ENCODE measurements around the gene MKRN3.

Gene MKRN3

DNA sequence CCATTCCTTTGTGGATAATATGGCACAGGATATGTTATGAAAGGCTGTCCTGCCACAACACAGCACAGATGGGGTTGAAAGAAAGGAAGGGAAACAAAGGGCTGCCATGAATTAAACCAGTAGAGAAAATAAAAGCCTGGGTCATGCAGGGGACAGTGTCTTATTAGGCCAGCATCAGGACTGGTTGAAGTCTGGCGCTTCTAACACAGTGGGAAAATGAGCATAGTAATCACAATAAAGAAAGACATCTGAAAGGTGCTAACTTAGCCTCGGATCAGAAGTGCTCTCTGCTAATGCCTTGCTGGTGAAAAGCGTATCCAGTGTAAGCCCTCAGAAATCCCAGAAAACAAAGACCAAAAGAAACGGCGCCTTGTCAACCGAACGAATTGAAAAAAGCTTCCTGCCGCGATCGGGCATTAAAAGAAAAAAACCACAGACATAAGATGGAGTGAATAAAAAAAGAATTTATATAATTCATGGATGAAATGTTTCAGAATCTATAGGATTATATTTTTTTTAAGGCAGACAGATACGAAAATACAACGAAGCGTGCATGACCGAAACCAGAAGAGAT, 566 bp upstream of the MKRN3 start:
- Histone ChIP-seq H3K27me3 (no peaks in the 10 kb centered on the region), H3K4me1 (no peaks in the 10 kb centered on the region), H3K4me3 (no peak overlapping the region), H3K36me3 (no peaks in the 10 kb centered on the region), H3K9me3 (peaks cover 0 to 6% (median 0%) of the 10 kb centered on the region in 3 donors), H3K27ac (no peak overlapping the region)
- no peak for DNase-seq
- TF ChIP-seq, protein P1, sequence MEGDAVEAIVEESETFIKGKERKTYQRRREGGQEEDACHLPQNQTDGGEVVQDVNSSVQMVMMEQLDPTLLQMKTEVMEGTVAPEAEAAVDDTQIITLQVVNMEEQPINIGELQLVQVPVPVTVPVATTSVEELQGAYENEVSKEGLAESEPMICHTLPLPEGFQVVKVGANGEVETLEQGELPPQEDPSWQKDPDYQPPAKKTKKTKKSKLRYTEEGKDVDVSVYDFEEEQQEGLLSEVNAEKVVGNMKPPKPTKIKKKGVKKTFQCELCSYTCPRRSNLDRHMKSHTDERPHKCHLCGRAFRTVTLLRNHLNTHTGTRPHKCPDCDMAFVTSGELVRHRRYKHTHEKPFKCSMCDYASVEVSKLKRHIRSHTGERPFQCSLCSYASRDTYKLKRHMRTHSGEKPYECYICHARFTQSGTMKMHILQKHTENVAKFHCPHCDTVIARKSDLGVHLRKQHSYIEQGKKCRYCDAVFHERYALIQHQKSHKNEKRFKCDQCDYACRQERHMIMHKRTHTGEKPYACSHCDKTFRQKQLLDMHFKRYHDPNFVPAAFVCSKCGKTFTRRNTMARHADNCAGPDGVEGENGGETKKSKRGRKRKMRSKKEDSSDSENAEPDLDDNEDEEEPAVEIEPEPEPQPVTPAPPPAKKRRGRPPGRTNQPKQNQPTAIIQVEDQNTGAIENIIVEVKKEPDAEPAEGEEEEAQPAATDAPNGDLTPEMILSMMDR (IDR thresholded peaks at IDR 0.05) = no peak
- intact Hi-C loops (cut with DNase I; ENCODE audit: low total_unique reads) = no loop called here

DNA sequence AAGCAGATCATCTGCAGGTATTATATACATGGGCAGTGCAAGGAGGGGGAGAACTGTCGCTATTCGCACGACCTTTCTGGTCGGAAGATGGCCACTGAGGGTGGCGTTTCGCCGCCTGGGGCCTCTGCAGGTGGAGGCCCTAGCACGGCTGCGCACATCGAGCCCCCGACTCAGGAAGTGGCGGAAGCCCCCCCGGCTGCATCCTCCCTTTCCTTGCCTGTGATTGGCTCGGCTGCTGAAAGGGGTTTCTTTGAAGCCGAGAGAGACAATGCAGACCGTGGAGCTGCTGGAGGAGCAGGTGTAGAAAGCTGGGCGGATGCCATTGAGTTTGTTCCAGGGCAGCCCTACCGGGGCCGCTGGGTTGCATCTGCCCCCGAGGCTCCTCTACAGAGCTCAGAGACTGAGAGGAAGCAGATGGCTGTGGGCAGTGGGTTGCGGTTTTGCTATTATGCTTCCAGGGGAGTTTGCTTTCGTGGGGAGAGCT, 639 bp downstream of the MKRN3 start:
- Histone ChIP-seq H3K27ac (no peak overlapping the region), H3K36me3 (no peaks in the 10 kb centered on the region), H3K27me3 (no peaks in the 10 kb centered on the region), H3K4me3 (peak overlapping the region; percentile 9 to 19), H3K4me1 (no peaks in the 10 kb centered on the region), H3K9me3 (peaks cover 0 to 6% (median 0%) of the 10 kb centered on the region in 3 donors)
- TF ChIP-seq, protein P1 (IDR thresholded peaks at IDR 0.05) = no peak
- intact Hi-C loops (cut with DNase I; ENCODE audit: low total_unique reads) = no loop called here
- DNase-seq = no peak

DNA sequence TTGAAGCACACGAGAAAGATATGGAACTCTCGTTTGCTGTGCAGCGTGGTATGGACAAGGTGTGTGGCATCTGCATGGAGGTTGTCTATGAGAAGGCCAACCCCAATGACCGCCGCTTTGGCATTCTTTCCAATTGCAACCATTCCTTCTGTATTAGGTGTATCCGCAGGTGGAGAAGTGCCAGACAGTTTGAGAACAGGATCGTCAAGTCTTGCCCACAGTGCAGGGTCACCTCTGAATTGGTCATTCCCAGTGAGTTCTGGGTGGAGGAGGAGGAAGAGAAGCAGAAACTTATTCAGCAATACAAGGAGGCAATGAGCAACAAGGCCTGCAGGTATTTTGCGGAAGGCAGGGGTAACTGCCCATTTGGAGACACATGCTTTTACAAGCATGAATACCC, 1.2 kb downstream of the MKRN3 start:
- intact Hi-C loops (cut with DNase I; ENCODE audit: low total_unique reads) = no loop called here
- Histone ChIP-seq H3K36me3 (no peaks in the 10 kb centered on the region), H3K9me3 (peaks cover 0 to 6% (median 0%) of the 10 kb centered on the region in 3 donors), H3K27ac (no peak overlapping the region), H3K27me3 (no peaks in the 10 kb centered on the region), H3K4me1 (no peaks in the 10 kb centered on the region), H3K4me3 (no peak overlapping the region)
- TF ChIP-seq, protein P1 (IDR thresholded peaks at IDR 0.05) = no peak
- no peak for DNase-seq

- TF ChIP-seq, protein P1 (IDR thresholded peaks at IDR 0.05) = no peak
- Histone ChIP-seq H3K27me3 (no peaks in the 10 kb centered on the region), H3K36me3 (no peaks in the 10 kb centered on the region), H3K27ac (no peak overlapping the region), H3K4me1 (no peaks in the 10 kb centered on the region), H3K9me3 (peaks cover 0 to 6% (median 0%) of the 10 kb centered on the region in 3 donors), H3K4me3 (no peak overlapping the region)
- DNase-seq = no peak
- intact Hi-C loops (cut with DNase I; ENCODE audit: low total_unique reads) = no loop called here
Observed at GRCh38 chr15:23567921-23568320, 2.4 kb downstream of the MKRN3 start.

- DNase-seq = no peak
- Histone ChIP-seq H3K9me3 (peaks cover 0 to 6% (median 0%) of the 10 kb centered on the region in 3 donors), H3K4me1 (no peaks in the 10 kb centered on the region), H3K27me3 (no peaks in the 10 kb centered on the region), H3K4me3 (no peak overlapping the region), H3K27ac (no peak overlapping the region), H3K36me3 (no peaks in the 10 kb centered on the region)
- intact Hi-C loops (cut with DNase I; ENCODE audit: low total_unique reads) = no loop called here
- TF ChIP-seq, protein P1 (IDR thresholded peaks at IDR 0.05) = no peak
Observed at GRCh38 chr15:23569151-23569925, 3.9 kb downstream of the MKRN3 start.
